Spleen (tissue), 7 donors: ENCODE results near the gene CEP63.

ENCODE experiments used
- POLR2A ChIP-seq, 3 donors: fragments of 450-650 bp; IDR thresholded peaks; one replicate each; pipeline ENCODE4 v1.5.1; 2017; ENCODE audit warnings: antibody characterized with exemption in 3 of 3, mild to moderate bottlenecking in 1 of 3
- TF ChIP-seq, protein P1 (sequence below), 11 experiments: fragments of 200-600 bp in 7 of 11; fragments of 450-650 bp in 4 of 11; sonication (generic) in 4 of 11; IDR thresholded peaks in 8 of 11; conservative IDR thresholded peaks in 3 of 11; 1 replicate in 7 of 11; 2 replicates in 4 of 11; pipeline versions ENCODE4 v1.4.0 to v1.8.0; 2016 to 2021; ENCODE audit warnings: antibody characterized with exemption in 11 of 11, inconsistent platforms in 4 of 11, mild to moderate bottlenecking in 1 of 11
- donor health status: DM: no; HTN: no; CAD: no; lungs with moderate emphysema.
- donor health status: DM: no; HTN: no; CAD: no.
- donor health status: DM: no; HTN: no; CAD: no.

DNA sequence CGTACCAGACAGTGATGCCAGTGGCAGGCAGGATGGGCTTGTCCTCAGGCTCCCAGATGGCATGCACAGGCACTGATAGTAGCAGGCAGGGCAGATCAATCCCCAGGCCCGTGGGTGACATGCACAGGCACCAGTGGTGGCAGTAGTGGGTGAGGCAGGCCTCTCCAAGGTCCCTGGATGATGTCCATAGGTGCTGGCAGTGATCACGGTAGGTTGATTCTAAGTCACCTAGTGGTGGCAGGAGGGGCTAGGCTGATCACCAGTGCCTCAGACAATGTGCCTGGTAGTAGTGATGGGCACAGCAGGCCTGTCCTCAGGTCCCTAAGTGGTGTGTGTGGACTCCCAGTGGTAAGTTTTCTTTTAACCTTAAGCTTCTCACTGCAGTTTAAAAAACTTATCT, 19.6 kb downstream of the CEP63 start:
- TF ChIP-seq, protein P1, sequence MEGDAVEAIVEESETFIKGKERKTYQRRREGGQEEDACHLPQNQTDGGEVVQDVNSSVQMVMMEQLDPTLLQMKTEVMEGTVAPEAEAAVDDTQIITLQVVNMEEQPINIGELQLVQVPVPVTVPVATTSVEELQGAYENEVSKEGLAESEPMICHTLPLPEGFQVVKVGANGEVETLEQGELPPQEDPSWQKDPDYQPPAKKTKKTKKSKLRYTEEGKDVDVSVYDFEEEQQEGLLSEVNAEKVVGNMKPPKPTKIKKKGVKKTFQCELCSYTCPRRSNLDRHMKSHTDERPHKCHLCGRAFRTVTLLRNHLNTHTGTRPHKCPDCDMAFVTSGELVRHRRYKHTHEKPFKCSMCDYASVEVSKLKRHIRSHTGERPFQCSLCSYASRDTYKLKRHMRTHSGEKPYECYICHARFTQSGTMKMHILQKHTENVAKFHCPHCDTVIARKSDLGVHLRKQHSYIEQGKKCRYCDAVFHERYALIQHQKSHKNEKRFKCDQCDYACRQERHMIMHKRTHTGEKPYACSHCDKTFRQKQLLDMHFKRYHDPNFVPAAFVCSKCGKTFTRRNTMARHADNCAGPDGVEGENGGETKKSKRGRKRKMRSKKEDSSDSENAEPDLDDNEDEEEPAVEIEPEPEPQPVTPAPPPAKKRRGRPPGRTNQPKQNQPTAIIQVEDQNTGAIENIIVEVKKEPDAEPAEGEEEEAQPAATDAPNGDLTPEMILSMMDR (IDR thresholded peaks at IDR 0.05 in 8 of 11, conservative IDR thresholded peaks at IDR 0.05 in 3 of 11): no peak
- TF ChIP-seq POLR2A (IDR thresholded peaks at IDR 0.05): no peak
